ENCODE results near the gene KIF20A. TPM values are rescaled to one million over a fixed set of nuclear protein-coding genes. Genes with fewer than 3 reads are reported as not detected.

KIF20A gene
- polyA plus RNA-seq, 2 of the 4 experiments (the other 2 are of a cell fraction), result 37.4 to 45.0 TPM

DNA sequence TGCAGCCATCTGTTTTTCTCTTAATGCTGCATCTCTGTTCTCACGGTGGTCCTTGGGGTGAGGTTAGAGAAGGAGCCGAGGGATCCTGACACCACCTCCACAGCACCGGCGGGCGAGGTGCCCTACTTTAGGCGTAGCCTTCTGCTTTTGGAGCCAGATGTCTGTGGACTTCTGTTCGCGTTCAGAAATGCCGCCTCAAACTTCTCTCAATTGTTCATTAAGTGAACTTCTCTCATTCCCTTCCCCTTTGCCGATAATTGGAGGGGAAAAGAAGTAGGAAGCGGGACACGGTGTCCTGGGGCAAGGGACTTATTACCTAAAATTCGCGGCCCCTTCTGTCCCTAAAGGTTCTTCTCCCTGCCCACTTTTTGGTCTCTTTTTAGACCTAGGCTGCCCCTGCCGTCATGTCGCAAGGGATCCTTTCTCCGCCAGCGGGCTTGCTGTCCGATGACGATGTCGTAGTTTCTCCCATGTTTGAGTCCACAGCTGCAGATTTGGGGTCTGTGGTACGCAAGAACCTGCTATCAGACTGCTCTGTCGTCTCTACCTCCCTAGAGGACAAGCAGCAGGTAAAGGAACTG is 455 bp downstream of the KIF20A start:
- Histone ChIP-seq H3K27ac (peak overlapping the region; percentile 68 to 92), H3K9me3 (no peaks in the 10 kb centered on the region), H3K4me3 (peak overlapping the region; percentile 80), H3K4me1 (peaks cover 15% of the 10 kb centered on the region), H3K4me2 (peak overlapping the region; percentile 90)
- POLR2A ChIA-PET, result interaction anchor here (0.8 to 1.2 kb wide), 8 partner anchors 12 to 325 kb away, joined by 4 to 10 read pairs (median 4); partner anchors contain the start of genes CDC23, CDC25C and FAM53C
- CTCF ChIA-PET, result interaction anchor here (0.6 to 6.3 kb wide), 33 partner anchors 9 to 335 kb away, joined by 3 to 41 read pairs (median 4); partner anchors contain the start of genes CDC25C, EGR1, KDM3B and NME5
- DNase-seq (ENCODE audit: low read depth in 1 of 2, low spot score in 1 of 2) (peak; percentile 6 to 29), FAIRE-seq (no peak), ATAC-seq (peak in 1 of 2 experiments; percentile 2; a peak in 2 of 6 replicates)
- 2% methylated on average over 23 of the region's 23 CpGs for WGBS (ENCODE audit: missing lambda C conversion rate)
- peak; percentile 24; the same call in 1 of the 2 replicates for TF ChIP-seq HDAC2 (IDR thresholded peaks at IDR 0.05)
- no peak for TF ChIP-seq ZSCAN20 (CRISPR knock-in tag; IDR thresholded peaks at IDR 0.05)

- FAIRE-seq, result peak; percentile 32
- WGBS (ENCODE audit: missing lambda C conversion rate), result 67% methylated on average over 5 of the region's 5 CpGs
- Histone ChIP-seq H3K27ac (no peak overlapping the region), H3K4me1 (peaks cover 15% of the 10 kb centered on the region), H3K4me2 (peak overlapping the region; percentile 90), H3K4me3 (peak overlapping the region; percentile 80), H3K9me3 (no peaks in the 10 kb centered on the region)
- DNase-seq (ENCODE audit: low read depth in 1 of 2, low spot score in 1 of 2), result peak; percentile 79 to 81
- POLR2A ChIA-PET, result no interaction called here
- ATAC-seq, result peak; percentile 46 to 54
- no peak for TF ChIP-seq HEYL (CRISPR knock-in tag; IDR thresholded peaks at IDR 0.05)
- TF ChIP-seq RNF2 (IDR thresholded peaks at IDR 0.05; ENCODE audit: borderline replicate concordance, low read depth), result no peak
- no peak for TF ChIP-seq USF2 (IDR thresholded peaks at IDR 0.05)
- TF ChIP-seq SMC3 (IDR thresholded peaks at IDR 0.05), result peak; percentile 49; the same call in 2 of the 3 replicates
- no peak for TF ChIP-seq FOSL2 (IDR thresholded peaks at IDR 0.05)
- TF ChIP-seq FOSL2 (CRISPR knock-in tag; IDR thresholded peaks at IDR 0.05), result no peak
- TF ChIP-seq RAD21 (conservative IDR thresholded peaks at IDR 0.05 in 1 of 2, IDR thresholded peaks at IDR 0.05 in 1 of 2), result peak; percentile 78 to 83
- TF ChIP-seq CTCF (IDR thresholded peaks at IDR 0.05), result peak; percentile 83
- TF ChIP-seq CEBPB (IDR thresholded peaks at IDR 0.05), result peak in 1 of 2 experiments; percentile 33; a peak in 1 of 4 replicates
- CTCF ChIA-PET, result interaction anchor here (0.6 to 6.3 kb wide), 38 partner anchors 9 to 334 kb away, joined by 3 to 41 read pairs (median 4); partner anchors contain the start of genes CDC25C, EGR1, KDM3B and NME5
Observed at GRCh38 chr5:138180183-138180782, 1.4 kb downstream of the KIF20A start.

- Histone ChIP-seq H3K4me1 (peaks cover 15% of the 10 kb centered on the region), H3K4me2 (no peak overlapping the region), H3K27ac (no peak overlapping the region), H3K4me3 (no peak overlapping the region), H3K9me3 (no peaks in the 10 kb centered on the region)
- ChIA-PET CTCF (interaction anchor here (0.6 to 6.3 kb wide), 20 partner anchors 8 to 333 kb away, joined by 3 to 41 read pairs (median 5); partner anchors contain the start of gene KDM3B), POLR2A (no interaction called here)
- FAIRE-seq (no peak), DNase-seq (ENCODE audit: low read depth in 1 of 2, low spot score in 1 of 2) (no peak), ATAC-seq (no peak)
- TF ChIP-seq BCL3 (IDR thresholded peaks at IDR 0.05) (no peak), POLR2A (IDR thresholded peaks at IDR 0.05; ENCODE audit: low read length) (no peak), SMC3 (IDR thresholded peaks at IDR 0.05) (no peak), EHMT2 (IDR thresholded peaks at IDR 0.05; ENCODE audit: low read depth) (no peak)
- WGBS (ENCODE audit: missing lambda C conversion rate), result 76% methylated on average over 5 of the region's 5 CpGs
Observed at GRCh38 chr5:138180841-138181240, 1.9 kb downstream of the KIF20A start.
